Amniotic stem cell (primary cell): ENCODE measurements around the gene OR2G6.
"Not testable (repeated sequence)": the region's sequence is repeated elsewhere in the genome, so short reads cannot be mapped to it uniquely, and the experiment has no call there.

ENCODE experiments used
- DNase-seq: peaks from one replicate; lab custom pipeline; 2025; lab: John Stamatoyannopoulos, UW

The OR2G6 gene

GRCh38 chr1:248574657-248575056, 66.8 kb downstream of the OR2G6 start, which contains the start of gene OR2T34:
OR2T34 (minus strand) TSS chr1:248574757; CDS start chr1:248574757, 0 bp downstream.
- not testable (repeated sequence) for DNase-seq

GRCh38 chr1:248576260-248576980, 68.5 kb downstream of the OR2G6 start:
- DNase-seq, result no peak
